ENCODE results near the gene POT1. TPM values are rescaled to one million over a fixed set of nuclear protein-coding genes. Genes with fewer than 3 reads are reported as not detected.

Gene POT1
- total RNA-seq, 4 donors from 2014 or later, result 3.7 to 15.1 (median 14.7) TPM

DNA sequence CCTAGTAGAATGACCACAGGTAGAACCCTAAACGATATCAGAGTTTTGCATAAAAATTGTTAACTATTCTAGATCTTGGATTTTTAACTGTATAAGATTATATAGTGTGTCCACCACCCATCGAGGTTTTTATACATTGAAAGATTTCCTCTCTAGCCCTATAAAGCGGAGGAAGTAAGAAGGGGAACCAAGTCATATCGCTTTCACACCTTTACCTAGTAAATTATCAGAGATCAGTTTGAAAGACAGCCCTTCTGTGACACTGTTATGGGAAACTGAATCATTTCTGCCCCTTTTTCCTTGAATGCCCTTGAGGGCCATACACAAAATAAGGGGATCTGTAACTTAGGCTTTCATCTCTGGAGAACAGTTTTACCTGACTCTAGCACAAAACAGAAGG, 155.7 kb downstream of the POT1 start:
- H3K4me1 ChIP-seq, result no peaks in the 10 kb centered on the region
- WGBS, 2 donors (ENCODE audit: low coverage in 1 of 2), result 80 to 87% methylated on average over 4 of the region's 4 CpGs
- in situ Hi-C loops (cut with MboI; ENCODE audit: low pct_ligation_motif_present in 1 of 4, low pct_unique_long_range_greater_than_20kb in 1 of 4, low sequenced_read_pairs in 3 of 4), result no loop called here
- no peak overlapping the region for H3K4me3 ChIP-seq
- no peaks in the 10 kb centered on the region for H3K36me3 ChIP-seq
- no peak overlapping the region for H3K27ac ChIP-seq
- H3K27me3 ChIP-seq, result peaks cover 3% of the 10 kb centered on the region
- H3K9me3 ChIP-seq, result no peaks in the 10 kb centered on the region
- TF ChIP-seq POLR2A (IDR thresholded peaks at IDR 0.05), result no peak
- TF ChIP-seq, protein P1, sequence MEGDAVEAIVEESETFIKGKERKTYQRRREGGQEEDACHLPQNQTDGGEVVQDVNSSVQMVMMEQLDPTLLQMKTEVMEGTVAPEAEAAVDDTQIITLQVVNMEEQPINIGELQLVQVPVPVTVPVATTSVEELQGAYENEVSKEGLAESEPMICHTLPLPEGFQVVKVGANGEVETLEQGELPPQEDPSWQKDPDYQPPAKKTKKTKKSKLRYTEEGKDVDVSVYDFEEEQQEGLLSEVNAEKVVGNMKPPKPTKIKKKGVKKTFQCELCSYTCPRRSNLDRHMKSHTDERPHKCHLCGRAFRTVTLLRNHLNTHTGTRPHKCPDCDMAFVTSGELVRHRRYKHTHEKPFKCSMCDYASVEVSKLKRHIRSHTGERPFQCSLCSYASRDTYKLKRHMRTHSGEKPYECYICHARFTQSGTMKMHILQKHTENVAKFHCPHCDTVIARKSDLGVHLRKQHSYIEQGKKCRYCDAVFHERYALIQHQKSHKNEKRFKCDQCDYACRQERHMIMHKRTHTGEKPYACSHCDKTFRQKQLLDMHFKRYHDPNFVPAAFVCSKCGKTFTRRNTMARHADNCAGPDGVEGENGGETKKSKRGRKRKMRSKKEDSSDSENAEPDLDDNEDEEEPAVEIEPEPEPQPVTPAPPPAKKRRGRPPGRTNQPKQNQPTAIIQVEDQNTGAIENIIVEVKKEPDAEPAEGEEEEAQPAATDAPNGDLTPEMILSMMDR (IDR thresholded peaks at IDR 0.05), result no peak
- TF ChIP-seq POLR2AphosphoS5 (IDR thresholded peaks at IDR 0.05), result no peak
- TF ChIP-seq EP300 (IDR thresholded peaks at IDR 0.05; ENCODE audit: low read depth), result no peak
- DNase-seq, result no peak
- intact Hi-C loops (cut with DNase I; ENCODE audit: low total_unique reads), result no loop called here

DNA sequence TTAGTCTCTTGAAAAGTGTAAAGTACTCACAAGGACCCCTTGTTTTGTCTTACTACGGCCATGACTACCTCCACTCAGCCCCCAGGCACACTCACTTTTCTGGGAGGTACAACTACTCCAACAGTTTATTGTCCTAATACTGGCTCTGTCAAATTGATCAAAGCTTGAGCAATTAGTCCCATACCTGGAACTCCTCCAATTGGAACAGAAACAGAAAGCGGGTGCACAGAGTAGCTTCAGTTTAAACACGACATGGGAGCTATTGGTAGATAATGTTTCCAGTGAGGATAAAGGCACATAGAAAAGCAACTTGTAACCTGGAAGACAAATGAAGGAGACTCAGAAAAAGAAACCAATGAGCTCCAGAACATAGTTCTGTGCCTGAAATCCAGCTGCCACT, 156.3 kb downstream of the POT1 start:
- no peaks in the 10 kb centered on the region for H3K4me1 ChIP-seq
- H3K27ac ChIP-seq, result no peak overlapping the region
- WGBS, 2 donors (ENCODE audit: low coverage in 1 of 2), result 63 to 66% methylated on average over 3 of the region's 3 CpGs
- H3K36me3 ChIP-seq, result no peaks in the 10 kb centered on the region
- TF ChIP-seq POLR2AphosphoS5 (IDR thresholded peaks at IDR 0.05), result no peak
- TF ChIP-seq, protein P1 (IDR thresholded peaks at IDR 0.05), result no peak
- TF ChIP-seq EP300 (IDR thresholded peaks at IDR 0.05; ENCODE audit: low read depth), result no peak
- no peak for TF ChIP-seq POLR2A (IDR thresholded peaks at IDR 0.05)
- H3K9me3 ChIP-seq, result no peaks in the 10 kb centered on the region
- in situ Hi-C loops (cut with MboI; ENCODE audit: low pct_ligation_motif_present in 1 of 4, low pct_unique_long_range_greater_than_20kb in 1 of 4, low sequenced_read_pairs in 3 of 4) (no loop called here), intact Hi-C loops (cut with DNase I; ENCODE audit: low total_unique reads) (no loop called here)
- DNase-seq, result no peak
- peaks cover 3% of the 10 kb centered on the region for H3K27me3 ChIP-seq
- H3K4me3 ChIP-seq, result no peak overlapping the region

Other genes with a start within 250 kb of the POT1 start
- 1 to 10 TPM in 2 of 4 donors, not detected in 2; 1.1 TPM for gene GPR37, start 164.0 kb downstream of the POT1 start, total RNA-seq

Measured in transverse colon (tissue), 4 donors.